Stimulated activated naive CD4-positive, alpha-beta T cell treated with Interleukin-2 at 50 U/mL for 16 hours (primary cell): ENCODE data around the gene DUSP16.
"Not testable (repeated sequence)": the region's sequence is repeated elsewhere in the genome, so short reads cannot be mapped to it uniquely, and the experiment has no call there.

ENCODE experiments used
- DNase-seq: peaks from one replicate; lab custom pipeline; 2025; lab: John Stamatoyannopoulos, UW

The DUSP16 gene

DNA sequence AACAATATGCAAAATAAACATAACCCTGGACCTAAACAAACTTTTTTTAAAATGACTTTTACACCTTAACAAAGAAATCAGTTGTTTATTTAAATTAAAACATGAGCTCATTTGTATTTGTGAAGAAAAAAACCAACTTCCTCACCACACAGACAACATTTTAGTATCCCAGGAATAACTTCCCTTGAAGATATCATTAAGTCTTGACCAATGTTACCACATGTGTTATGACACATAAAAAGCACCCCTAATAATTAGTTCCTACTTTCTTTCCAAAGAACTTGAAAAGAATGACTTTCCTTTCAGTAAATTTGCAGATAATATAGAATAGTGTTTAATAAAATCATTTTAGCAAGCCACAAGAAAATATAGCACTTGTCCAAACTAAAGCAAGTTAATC, 42.4 kb downstream of the DUSP16 start:
- DNase-seq: no peak

DNA sequence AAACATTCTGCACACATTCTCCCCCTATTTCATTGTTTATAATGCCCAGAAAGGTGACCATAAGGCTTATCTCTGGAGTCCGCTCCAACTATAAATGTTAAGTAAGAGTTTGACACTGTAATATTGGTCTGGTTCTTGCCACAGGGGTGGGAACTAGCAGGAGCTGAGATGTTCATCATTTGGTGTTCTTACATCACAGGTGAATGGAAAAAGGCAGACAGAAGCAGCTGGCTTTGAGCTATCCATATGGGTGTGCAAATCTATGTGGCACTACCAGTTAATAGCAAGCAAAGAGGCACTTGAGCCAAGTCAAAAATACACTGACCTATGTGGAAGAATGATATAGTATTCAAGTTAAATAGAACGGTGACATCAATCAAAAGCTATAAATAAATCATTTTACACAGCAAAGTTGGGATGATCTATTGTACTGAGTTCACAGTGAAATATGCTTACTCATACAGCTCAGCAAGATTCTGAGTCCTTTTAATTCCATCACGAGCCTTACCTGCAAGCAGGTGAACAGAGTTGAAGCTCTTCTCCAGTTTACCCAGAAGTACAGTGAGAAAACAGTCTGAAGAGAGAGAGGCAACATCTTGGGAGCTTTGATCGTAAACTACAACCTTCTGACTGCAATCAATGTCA, 43.2 kb downstream of the DUSP16 start:
- DNase-seq: no peak

DNA sequence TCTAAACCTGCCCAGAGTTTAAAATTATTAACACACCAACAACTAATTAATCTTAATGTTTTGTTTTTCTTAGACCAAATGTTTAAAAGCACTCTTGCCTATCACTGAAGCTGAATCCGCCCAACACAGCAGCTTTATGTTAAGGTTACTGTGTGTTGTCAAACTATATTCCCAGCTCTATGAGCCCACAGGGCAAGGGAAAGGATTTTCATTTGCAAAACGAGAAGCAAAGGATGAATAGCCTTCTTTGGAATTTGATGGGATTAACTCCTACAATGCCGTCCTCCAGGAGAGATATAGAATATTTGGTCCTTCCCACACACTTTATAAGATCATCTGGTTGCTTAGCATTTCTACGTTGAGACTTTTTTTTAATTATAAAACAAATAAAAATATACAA, 43.7 kb downstream of the DUSP16 start:
- DNase-seq: no peak

- no peak for DNase-seq
Measured at GRCh38 chr12:12518464-12518845, 44.2 kb downstream of the DUSP16 start.

DNA sequence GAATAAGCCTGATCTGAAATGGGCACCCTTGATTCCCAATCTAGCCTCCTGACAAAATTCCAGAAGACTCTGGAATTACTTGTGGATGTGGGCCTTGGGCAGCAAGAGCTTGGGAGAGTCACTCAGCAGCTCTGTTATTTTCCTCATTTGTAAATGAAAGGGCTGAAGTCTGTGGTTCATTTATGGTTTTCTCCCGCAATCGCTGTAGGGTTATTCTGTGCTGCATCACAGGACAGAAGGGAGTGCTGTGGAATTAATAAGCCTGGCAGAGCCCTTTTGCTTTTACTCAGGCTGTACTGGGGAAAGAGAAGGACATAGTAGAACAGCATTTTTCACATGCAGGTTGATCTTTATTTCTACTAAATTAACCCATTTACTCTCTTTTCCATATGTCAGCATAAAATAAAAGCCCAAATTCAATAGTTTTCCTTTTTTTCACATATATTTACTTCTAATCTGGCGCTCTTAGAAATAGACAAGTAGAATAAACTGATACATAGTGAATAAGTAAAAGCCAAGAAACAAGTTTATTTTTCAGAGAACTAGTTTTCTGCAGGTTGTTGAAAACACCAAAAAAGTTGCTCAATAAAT, 49.2 kb downstream of the DUSP16 start:
- DNase-seq: no peak

- peak; percentile 45 for DNase-seq
Measured at GRCh38 chr12:12511895-12512711, 50.6 kb downstream of the DUSP16 start.

DNA sequence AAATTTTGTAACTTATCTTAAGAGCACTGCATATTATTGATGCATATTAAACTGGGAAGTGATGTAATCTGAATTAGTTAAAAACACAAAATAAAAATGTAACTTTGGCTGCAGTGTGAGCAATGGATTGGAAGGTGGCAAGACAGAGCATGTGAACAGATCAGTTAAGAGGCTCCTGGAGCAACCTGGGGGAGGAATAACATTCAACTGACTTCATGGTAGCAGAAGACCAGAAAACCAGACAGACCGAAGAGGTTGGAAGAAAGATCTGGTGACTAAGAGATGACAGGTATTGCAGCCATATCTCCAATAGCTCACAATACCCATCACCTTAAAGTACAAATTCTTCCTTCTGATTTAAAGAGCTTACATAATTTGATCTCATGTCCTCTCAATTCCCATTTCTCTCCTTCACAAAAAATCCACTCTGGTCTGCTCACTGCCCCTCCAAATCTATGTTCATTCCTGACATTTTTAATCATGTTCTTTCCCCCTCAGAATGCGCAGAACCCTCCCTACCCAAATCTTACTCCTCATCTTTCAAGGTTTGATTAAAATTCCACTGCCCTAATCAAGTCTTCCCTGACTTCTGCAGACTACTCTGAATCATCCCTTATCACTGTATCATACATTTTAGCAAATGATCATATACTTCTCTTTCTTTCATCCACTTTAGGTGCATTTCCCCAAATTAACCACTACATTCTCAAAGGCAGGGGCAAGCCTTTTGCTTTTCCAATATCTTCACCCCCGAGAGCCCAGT, 51.5 kb downstream of the DUSP16 start:
- no peak for DNase-seq

DNA sequence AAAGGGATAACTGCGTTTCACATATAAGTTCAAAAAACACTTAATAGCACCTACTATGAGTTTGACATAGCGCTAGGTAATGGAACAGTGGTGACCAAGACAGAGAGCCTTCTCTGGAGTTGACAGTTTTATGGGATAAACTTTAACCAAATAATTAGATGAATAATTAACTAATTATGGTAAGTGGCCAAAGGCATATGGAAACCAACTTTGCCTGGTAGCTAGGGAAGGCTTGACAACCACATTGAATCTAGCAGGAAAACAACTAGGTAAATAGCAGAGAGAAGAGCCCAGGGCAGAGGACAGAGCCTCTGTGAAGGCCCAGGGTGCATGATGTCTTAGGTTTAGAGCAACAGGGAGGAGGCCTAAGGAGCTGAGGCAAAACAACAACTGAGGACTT, 52.1 kb downstream of the DUSP16 start:
- no peak for DNase-seq

DNA sequence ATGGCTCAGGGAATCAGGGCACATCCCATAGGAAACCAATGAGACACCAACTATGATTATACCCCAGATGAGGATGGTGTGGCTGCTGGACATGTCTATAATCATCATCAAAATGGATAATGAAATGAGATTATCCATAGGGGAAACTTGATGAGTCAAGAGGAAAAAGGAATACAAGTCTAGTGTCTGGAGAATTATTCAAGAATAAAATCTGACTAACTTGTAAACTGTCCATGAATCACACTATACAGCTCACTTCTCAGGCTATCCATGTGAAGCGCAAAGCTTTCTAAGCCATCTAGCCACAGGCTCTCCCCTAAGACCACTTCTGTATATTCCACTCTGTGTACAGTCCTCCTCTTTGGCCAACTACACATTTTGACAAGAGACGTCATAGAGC, 52.5 kb downstream of the DUSP16 start:
- no peak for DNase-seq

DNA sequence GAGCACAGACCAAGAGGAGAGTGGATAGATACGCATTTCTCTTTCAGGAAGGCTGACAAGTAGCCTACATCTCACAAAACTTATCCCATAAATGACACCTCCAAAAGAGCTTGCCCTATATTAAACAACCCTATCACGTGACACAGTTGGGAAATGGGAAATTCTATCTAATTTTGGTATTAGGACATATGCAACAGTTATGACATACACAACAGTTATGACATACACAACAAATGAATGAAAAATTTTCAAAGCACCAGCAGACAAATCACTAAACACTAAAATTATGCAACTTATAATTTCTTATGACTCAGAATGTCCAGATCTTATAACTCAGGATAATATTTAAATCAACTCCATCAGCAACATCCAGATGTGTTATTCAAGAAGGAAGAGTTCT, 54.1 kb downstream of the DUSP16 start:
- no peak for DNase-seq

GRCh38 chr12:12507121-12507520, 55.5 kb downstream of the DUSP16 start:
- DNase-seq: no peak

DNA sequence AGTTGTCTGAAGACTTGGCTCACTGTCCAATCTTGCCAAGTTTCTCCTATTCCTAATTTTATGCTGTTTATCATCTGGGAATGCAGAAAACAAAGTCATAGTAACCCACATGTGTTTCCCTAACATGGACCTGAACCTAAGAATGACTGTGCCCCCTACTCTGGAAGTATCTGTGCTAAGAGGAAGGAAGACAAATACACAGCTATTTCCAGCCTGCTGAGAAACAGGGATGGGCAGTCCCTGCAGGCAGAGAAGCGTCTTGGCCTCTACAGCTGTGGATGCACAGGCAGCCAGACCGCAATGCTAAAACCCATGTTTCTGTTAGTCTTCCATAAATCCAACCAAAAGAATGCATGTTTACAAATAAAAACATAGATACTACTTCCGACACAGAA, 56.2 kb downstream of the DUSP16 start:
- no peak for DNase-seq

GRCh38 chr12:12505544-12506495, 56.8 kb downstream of the DUSP16 start:
- DNase-seq: peak; percentile 19

DNA sequence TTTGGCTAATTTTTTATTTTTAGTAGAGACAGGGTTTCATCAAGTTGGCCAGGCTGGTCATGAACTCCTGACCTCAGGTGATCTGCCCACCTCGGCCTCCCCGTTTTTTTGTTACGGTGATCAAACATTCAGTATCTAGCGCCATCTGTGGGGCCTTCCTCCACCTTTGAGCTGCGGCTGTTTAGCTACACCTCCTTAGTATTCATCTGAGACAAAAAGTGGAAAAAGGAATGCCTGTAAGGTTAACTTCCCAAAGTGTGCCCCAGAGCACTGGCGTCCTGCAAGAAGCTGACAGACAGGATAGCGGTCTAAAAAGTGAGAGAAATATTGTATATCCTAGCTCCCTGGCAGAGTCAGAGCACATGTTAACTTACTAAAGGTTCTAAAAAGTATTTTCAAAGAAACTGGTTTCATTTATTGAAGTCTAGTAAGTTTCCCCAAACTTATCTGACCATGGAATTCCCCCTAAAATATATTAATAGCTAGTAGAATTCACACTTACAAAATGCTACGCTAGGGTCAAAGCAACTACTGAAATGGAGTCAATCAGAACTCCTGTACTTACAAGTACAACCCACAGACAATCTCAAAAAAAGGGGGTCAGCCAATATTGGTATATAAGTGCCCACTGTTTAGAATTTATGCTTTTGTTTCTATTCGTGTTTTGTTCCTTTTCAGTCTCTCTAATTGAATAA, 59.1 kb downstream of the DUSP16 start:
- peak; percentile 45 for DNase-seq

DNA sequence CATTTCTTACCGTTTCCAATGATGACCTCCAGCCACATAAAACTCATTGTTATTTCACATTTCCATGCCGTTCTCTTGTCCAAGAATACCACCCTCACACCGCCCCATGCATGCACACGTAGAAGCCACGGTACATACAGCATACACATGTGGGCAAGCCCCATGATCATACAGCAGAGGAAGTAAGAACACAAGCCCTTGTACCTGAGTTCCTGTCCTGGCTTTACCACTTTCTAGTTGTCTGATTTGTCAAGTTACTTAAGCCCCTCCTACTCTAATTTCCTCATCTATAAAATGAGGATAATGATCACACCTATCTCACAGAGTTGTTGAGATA, 59.9 kb downstream of the DUSP16 start:
- DNase-seq: no peak

- not testable (repeated sequence) for DNase-seq
Measured at GRCh38 chr12:12502130-12502814, 60.4 kb downstream of the DUSP16 start.

DNA sequence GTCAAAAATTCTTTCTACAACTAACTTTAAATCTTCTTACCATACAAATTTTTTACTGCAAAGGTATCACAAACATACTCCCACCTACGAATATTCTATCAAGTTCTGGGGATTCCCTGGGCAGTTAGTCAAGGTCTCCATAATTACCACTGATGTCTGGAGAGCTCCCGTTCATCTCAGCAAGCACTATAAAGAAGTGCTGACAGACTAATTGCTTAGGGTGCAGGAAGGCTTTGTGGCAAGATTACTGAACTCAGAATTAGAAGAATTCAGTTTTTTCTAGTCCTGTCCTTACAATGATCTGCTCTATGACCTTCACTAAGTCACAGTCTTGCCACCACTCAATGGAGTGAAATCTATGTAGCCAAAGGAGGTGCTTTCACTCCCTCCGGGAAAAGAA, 61.5 kb downstream of the DUSP16 start:
- no peak for DNase-seq

- no peak for DNase-seq
Measured at GRCh38 chr12:12499909-12500604, 62.6 kb downstream of the DUSP16 start.

DNA sequence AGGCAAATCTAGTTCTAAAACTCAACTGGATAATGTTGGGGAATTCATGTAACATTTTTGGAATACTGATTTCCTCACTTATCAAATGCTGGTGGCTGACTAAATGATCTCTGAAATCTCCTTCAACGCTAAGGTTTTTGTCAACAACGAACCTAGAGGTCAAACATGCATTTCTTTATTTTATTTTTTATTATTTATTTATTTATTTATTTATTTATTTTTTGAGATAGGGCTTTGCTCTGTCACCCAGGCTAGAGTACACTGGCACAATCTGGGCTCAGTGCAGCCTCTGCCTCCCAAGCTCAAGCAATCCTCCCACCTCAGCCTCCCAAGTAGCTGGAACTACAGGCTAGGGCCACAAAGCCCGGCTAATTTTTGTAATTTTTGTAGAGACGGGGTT, 64.5 kb downstream of the DUSP16 start:
- no peak for DNase-seq

DNA sequence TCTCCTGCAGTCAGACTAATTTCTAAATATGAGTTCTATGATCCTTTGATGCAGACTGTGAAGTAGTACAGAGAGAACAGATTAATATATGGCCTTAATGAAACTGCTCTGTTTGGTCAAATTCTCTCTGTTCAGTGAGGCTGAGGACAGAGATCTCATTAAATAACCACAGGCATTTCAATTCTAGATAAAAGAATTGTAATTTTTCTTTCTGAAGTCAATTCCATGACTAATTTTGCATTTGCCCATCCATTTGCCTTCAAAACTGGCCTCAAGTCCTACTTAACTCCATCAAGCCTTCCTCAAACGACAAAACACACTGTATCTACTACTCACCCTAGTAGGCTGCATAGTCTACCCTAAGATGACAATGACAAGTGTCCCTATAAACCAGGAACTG, 67.1 kb downstream of the DUSP16 start:
- no peak for DNase-seq
